ENCODE measurements around the gene MET.
"Not testable (repeated sequence)": the region's sequence is repeated elsewhere in the genome, so short reads cannot be mapped to it uniquely, and the experiment has no call there.

The MET gene

GRCh38 chr7:116812860-116813259 is 140.9 kb downstream of the MET start:
- DNase-seq: no peak

GRCh38 chr7:116813371-116813770 is 141.4 kb downstream of the MET start:
- DNase-seq: not testable (repeated sequence)

GRCh38 chr7:116815041-116815440 is 143.0 kb downstream of the MET start:
- no peak for DNase-seq

- no peak for DNase-seq
Observed at GRCh38 chr7:116820149-116820548, 148.2 kb downstream of the MET start.

DNA sequence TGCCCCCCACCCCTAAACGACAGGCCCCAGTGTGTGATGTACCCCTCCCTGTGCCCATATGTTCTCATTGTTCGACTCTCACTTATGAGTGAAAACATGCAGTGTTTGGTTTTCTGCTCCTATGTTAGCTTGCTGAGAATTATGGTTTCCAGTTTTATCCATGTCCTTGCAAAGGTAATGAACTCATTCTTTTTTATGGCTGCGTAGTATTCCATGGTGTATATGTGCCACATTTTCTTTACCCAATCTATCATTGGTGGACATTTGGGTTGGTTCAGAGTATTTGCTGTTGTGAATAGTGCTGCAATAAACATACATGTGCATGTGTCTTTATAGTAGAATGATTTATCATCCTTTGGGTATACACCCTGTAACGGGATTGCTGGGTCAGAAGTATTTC is 149.7 kb downstream of the MET start:
- DNase-seq: not testable (repeated sequence)

GRCh38 chr7:116824449-116824848 is 152.5 kb downstream of the MET start:
- no peak for DNase-seq

DNA sequence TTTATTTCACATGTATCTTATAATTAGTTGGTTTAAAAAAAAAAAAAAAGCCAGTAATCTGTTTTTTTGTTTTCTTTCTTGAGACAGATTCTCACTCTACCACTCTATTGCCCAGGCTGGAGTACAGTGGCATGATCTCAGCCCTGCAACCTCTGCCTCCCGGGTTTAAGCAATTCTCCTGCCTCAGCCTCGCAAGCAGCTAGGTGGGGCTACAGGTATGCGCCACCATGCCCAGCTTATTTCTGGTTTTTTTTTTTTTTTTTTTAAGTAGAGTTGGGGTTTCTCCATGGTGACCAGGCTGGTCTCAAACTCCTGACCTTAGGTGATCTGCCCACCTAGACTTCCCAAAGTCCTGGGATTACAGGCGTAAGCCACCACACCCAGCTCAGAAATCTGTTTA is 156.3 kb downstream of the MET start:
- no peak for DNase-seq

GRCh38 chr7:116829041-116829440 is 157.0 kb downstream of the MET start:
- no peak for DNase-seq

DNA sequence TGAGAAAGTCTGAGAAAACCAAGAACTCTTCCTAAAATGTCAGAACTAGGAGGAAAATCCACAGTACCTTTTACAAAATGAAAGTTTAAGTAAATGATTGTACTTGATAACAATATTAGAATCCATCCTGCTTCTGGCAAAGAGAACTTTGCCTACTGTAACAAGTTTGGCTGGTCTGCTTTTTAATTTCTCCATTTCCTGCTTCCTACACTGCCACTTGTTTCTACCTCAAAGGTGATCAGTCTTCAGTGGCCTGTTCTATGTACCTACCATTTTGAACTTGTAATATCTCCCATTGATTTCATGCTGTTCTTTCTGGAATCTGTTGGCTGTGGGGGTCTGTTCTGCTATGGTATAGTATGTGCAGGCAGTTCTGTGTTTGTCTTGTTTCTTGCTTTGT is 157.5 kb downstream of the MET start:
- DNase-seq: no peak

DNA sequence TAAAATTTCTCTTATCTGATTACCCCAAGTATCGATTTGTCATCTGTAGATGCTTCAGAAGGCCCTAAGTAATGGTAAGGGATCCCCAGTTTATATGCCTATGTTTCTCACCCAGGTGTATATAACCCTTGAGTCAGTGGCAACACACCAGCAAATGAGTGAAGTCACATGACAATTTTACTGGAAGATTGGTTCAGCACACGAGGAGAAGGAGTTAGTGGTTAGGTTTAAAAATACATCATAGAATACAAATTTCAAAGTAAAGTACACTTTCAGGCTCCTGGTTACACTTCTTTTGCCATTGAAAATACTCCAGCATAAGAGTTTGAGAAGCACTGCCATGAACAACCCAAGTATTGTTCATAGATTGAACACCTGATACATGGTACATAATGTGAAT is 160.7 kb downstream of the MET start:
- no peak for DNase-seq

DNA sequence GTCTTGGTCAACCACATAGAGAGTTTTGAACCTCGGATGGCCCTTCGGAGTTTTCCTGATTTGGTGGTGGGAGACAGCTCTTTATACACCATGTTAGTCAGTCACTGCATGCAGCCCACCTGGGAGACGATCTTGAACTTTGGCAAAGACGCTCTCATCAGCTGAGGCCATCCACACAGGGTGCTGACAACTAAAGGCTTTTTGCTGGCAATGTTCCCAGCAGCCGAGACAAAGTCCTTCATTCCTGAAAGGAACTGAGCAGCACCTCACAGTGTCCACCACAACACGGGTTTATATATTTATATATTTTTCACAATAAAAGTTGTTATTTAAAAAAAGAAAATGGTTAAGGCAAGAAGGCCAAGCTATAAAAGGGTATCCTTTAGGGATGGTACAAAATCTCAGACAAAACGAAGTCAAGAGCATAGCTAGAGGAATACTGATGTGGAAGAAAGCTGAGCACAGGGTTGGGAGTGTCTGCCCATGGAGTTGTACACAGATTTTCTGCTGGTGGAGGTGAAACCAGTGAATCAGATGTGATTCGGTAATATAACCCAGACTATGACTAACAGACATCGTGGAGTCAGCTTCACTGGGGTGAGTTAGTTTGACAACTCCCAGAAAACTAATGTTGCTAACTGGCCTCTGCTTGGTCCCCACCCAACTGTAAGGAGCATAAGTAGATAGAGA is 163.0 kb downstream of the MET start:
- peak; percentile 28 for DNase-seq

DNA sequence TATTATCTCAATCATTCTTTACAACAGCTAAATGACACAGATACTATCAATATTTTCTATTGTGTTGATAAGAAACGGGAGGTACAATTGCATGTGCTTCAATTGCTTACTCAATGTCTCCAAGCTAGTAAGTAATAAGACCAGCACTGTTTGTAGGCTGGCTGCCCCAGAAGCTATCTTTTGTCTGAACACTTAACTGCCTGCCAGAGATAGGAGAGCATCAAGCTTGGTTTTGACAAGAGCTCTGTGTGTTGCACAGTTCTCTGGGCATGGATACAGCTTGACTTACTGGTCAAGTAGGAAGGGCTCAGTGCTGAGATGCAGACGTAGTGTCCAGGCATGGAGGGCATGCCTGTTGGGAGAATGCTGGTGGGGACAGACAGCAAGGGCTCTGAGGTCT is 164.1 kb downstream of the MET start:
- no peak for DNase-seq

- no peak for DNase-seq
Observed at GRCh38 chr7:116836911-116837310, 164.9 kb downstream of the MET start.

- no peak for DNase-seq
Observed at GRCh38 chr7:116837586-116837985, 165.6 kb downstream of the MET start.

GRCh38 chr7:116840256-116840655 is 168.3 kb downstream of the MET start:
- DNase-seq: no peak

DNA sequence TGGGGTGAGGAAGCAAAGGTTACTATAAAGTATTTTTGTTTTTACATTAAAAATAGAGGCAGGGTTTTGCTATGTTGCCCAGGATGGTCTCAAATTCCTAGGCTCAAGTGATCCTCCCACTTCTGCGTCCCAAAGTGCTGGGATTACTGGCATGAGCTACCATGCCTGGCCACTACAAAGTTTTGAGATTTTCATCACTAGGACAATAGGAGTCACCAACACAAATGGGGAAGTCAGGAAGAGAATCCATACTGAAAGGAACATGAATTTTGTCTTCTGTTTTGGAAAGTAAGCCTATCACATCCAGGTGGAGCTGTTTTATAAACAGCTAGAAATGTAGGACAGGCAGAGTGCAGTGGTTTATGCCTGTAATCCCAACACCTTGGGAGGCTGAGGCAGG is 170.4 kb downstream of the MET start:
- no peak for DNase-seq

DNA sequence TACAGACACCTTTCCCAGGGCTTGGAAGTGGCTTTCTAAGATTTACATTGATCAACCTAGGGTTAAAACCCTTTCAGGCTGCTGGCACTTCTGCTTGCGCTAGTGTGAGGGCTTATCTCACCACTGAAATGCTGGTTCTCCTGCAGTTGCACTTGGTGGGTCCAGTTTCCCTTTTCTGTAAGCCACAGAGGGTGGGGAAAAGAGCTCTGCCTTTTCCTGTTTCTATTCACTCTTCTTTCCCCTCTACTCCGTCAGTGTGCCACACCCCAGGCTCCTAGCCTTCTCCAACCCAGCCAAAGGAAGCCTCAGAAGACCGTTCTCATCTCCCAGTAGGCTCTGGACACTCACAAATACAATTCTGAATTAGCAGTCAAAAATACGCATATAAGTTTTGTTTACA is 171.4 kb downstream of the MET start:
- DNase-seq: no peak
